Ascending aorta (tissue), 2 donors: ENCODE results near the gene SMIM3. TPM values are rescaled to one million over a fixed set of nuclear protein-coding genes. Genes with fewer than 3 reads are reported as not detected.

Experiments
- DNase-seq, 2 donors: peaks; one replicate each; pipeline ENCODE4 v3.0.0-alpha.2; 2019; ENCODE audit warnings: low spot score in 2 of 2
- H3K27ac ChIP-seq, 2 donors: fragments of 200-600 bp; sonication (generic); one replicate each; pipeline ENCODE4 v1.5.1; 2016 to 2017; ENCODE audit warnings: mild to moderate bottlenecking in 1 of 2
- H3K27me3 ChIP-seq: fragments of 200-600 bp; sonication (generic); one replicate; pipeline ENCODE4 v1.5.1; 2017
- H3K36me3 ChIP-seq, 2 donors: fragments of 200-600 bp; sonication (generic); one replicate each; pipeline ENCODE4 v1.5.1; 2016
- H3K4me1 ChIP-seq, 2 donors: fragments of 200-600 bp; sonication (generic); one replicate each; pipeline ENCODE4 v1.5.1; 2016 to 2017; ENCODE audit warnings: mild to moderate bottlenecking in 1 of 2
- H3K4me3 ChIP-seq, 2 donors: fragments of 200-600 bp; sonication (generic); one replicate each; pipeline ENCODE4 v1.5.1; 2016 to 2017; ENCODE audit warnings: mild to moderate bottlenecking in 1 of 2
- H3K9me3 ChIP-seq, 2 donors: fragments of 200-600 bp; sonication (generic); one replicate each; pipeline ENCODE4 v1.5.1; 2016
- CTCF ChIP-seq, 3 experiments: fragments of 200-600 bp in 2 of 3; fragments of 450-650 bp in 1 of 3; sonication (generic) in 2 of 3; IDR thresholded peaks; one replicate each; pipeline ENCODE4 v1.5.1; 2016 to 2019; ENCODE audit warnings: antibody characterized with exemption in 3 of 3, mild to moderate bottlenecking in 1 of 3, moderate library complexity in 1 of 3
- intact Hi-C: fragments of 100-400 bp; cut with DNase I; formaldehyde crosslinking; loops from one replicate; pipeline ENCODE4 v1.15.1; 2023
- total RNA-seq: library from RNA; depleted of rRNA; stranded (reverse); fragments of >200 nt; gene quantifications from one replicate; pipeline ENCODE4 v1.1.0, GENCODE V29; 2016

SMIM3 gene
- total RNA-seq = 52.4 TPM

GRCh38 chr5:150778517-150779396 lies at the start of gene SMIM3:
SMIM3 (plus strand) TSS chr5:150778757; CDS start chr5:150795441, 16,684 bp downstream.
- intact Hi-C loops = loop anchor here (1.0 to 2.0 kb wide), 3 partner anchors 19 to 78 kb away; partner anchors contain the start of genes DCTN4 and RBM22
- peaks cover 26 to 39% of the 10 kb centered on the region in 2 donors for H3K4me1 ChIP-seq
- DNase-seq = peak; percentile 39 to 92
- peak within 1 kb of the TSS; percentile 97 for H3K27ac ChIP-seq
- H3K36me3 ChIP-seq = no peaks in the 10 kb centered on the region
- H3K9me3 ChIP-seq = no peaks in the 10 kb centered on the region
- TF ChIP-seq CTCF (IDR thresholded peaks at IDR 0.05) = peak; percentile 14 to 48 (median 35)
- peak within 1 kb of the TSS; percentile 68 to 88 for H3K4me3 ChIP-seq
- H3K27me3 ChIP-seq = no peaks in the 10 kb centered on the region

- intact Hi-C loops = no loop called here
- no peaks in the 10 kb centered on the region for H3K27me3 ChIP-seq
- H3K27ac ChIP-seq = no peak overlapping the region
- no peak overlapping the region for H3K4me3 ChIP-seq
- no peak for DNase-seq
- TF ChIP-seq CTCF (IDR thresholded peaks at IDR 0.05) = no peak
- no peaks in the 10 kb centered on the region for H3K9me3 ChIP-seq
- no peaks in the 10 kb centered on the region for H3K4me1 ChIP-seq
- H3K36me3 ChIP-seq = peaks cover 50 to 77% of the 10 kb centered on the region in 2 donors
These were observed 48.7 kb upstream of the SMIM3 start for GRCh38 chr5:150729859-150730258.

GRCh38 chr5:150731669-150732242 lies 46.8 kb upstream of the SMIM3 start:
- Histone ChIP-seq H3K27me3 (no peaks in the 10 kb centered on the region), H3K9me3 (no peaks in the 10 kb centered on the region), H3K36me3 (peaks cover 52 to 68% of the 10 kb centered on the region in 2 donors), H3K27ac (peak overlapping the region; percentile 2 to 43), H3K4me1 (no peaks in the 10 kb centered on the region), H3K4me3 (no peak overlapping the region)
- intact Hi-C loops = no loop called here
- no peak for TF ChIP-seq CTCF (IDR thresholded peaks at IDR 0.05)
- DNase-seq = no peak

- TF ChIP-seq CTCF (IDR thresholded peaks at IDR 0.05) = no peak
- peaks cover 39 to 43% of the 10 kb centered on the region in 2 donors for H3K36me3 ChIP-seq
- H3K4me1 ChIP-seq = no peaks in the 10 kb centered on the region
- H3K9me3 ChIP-seq = no peaks in the 10 kb centered on the region
- H3K4me3 ChIP-seq = no peak overlapping the region
- no peaks in the 10 kb centered on the region for H3K27me3 ChIP-seq
- H3K27ac ChIP-seq = peak overlapping the region in 1 of 2 donors; percentile 14
- intact Hi-C loops = no loop called here
- peak in 1 of 2 donors; percentile 71 for DNase-seq
These were observed 43.8 kb upstream of the SMIM3 start for GRCh38 chr5:150734579-150735384.

- Histone ChIP-seq H3K27ac (no peak overlapping the region), H3K9me3 (no peaks in the 10 kb centered on the region), H3K4me1 (no peaks in the 10 kb centered on the region), H3K36me3 (peaks cover 13 to 27% of the 10 kb centered on the region in 2 donors), H3K4me3 (no peak overlapping the region), H3K27me3 (no peaks in the 10 kb centered on the region)
- DNase-seq = no peak
- intact Hi-C loops = no loop called here
- no peak for TF ChIP-seq CTCF (IDR thresholded peaks at IDR 0.05)
These were observed 39.7 kb upstream of the SMIM3 start for GRCh38 chr5:150738862-150739261.
